Activated CD4-positive, alpha-beta T cell treated with anti-CD3 and anti-CD28 coated beads, Interleukin-2, amount 50 U/mL, for 48 hours (primary cell): ENCODE results near the gene CNGB1.
"Not testable (repeated sequence)": the region's sequence is repeated elsewhere in the genome, so short reads cannot be mapped to it uniquely, and the experiment has no call there.

Source experiments
- DNase-seq, 2 experiments: peaks; one replicate each; pipeline ENCODE4 v3.0.0-alpha.2; 2020

CNGB1 gene

GRCh38 chr16:57950382-57950781 lies 20.5 kb downstream of the CNGB1 start:
- DNase-seq: no peak

- no peak for DNase-seq
Observed at GRCh38 chr16:57949595-57950238, 21.2 kb downstream of the CNGB1 start.

GRCh38 chr16:57949013-57949412 lies 21.9 kb downstream of the CNGB1 start:
- DNase-seq: no peak

GRCh38 chr16:57948027-57948426 lies 22.9 kb downstream of the CNGB1 start:
- DNase-seq: no peak

GRCh38 chr16:57947261-57947660 lies 23.7 kb downstream of the CNGB1 start:
- DNase-seq: no peak

- no peak for DNase-seq
Observed at GRCh38 chr16:57946181-57946801, 24.6 kb downstream of the CNGB1 start.

- DNase-seq: no peak
Observed at GRCh38 chr16:57945740-57946138, 25.2 kb downstream of the CNGB1 start.

- DNase-seq: no peak
Observed at GRCh38 chr16:57944970-57945739, 25.8 kb downstream of the CNGB1 start.

GRCh38 chr16:57943381-57943780 lies 27.5 kb downstream of the CNGB1 start:
- DNase-seq: not testable (repeated sequence)

- not testable (repeated sequence) for DNase-seq
Observed at GRCh38 chr16:57941901-57942300, 29.0 kb downstream of the CNGB1 start.

- no peak for DNase-seq
Observed at GRCh38 chr16:57941016-57941664, 29.8 kb downstream of the CNGB1 start.

GRCh38 chr16:57940382-57940966 lies 30.5 kb downstream of the CNGB1 start:
- DNase-seq: no peak

GRCh38 chr16:57939872-57940224 lies 31.1 kb downstream of the CNGB1 start:
- no peak for DNase-seq

GRCh38 chr16:57938936-57939871 lies 31.7 kb downstream of the CNGB1 start:
- no peak for DNase-seq

- no peak for DNase-seq
Observed at GRCh38 chr16:57938484-57938883, 32.4 kb downstream of the CNGB1 start.

GRCh38 chr16:57937861-57938260 lies 33.1 kb downstream of the CNGB1 start:
- DNase-seq: no peak

- no peak for DNase-seq
Observed at GRCh38 chr16:57935904-57936303, 35.0 kb downstream of the CNGB1 start.

- DNase-seq: no peak
Observed at GRCh38 chr16:57930533-57930932, 40.4 kb downstream of the CNGB1 start.

- DNase-seq: no peak
Observed at GRCh38 chr16:57929250-57929649, 41.7 kb downstream of the CNGB1 start.

GRCh38 chr16:57926041-57926440 lies 44.9 kb downstream of the CNGB1 start:
- DNase-seq: no peak

GRCh38 chr16:57925310-57925709 lies 45.6 kb downstream of the CNGB1 start:
- DNase-seq: no peak

- no peak for DNase-seq
Observed at GRCh38 chr16:57924514-57924913, 46.4 kb downstream of the CNGB1 start.
